NCI-H1694 (cell line): ENCODE data around the gene IP6K1.
"Not testable (repeated sequence)": the region's sequence is repeated elsewhere in the genome, so short reads cannot be mapped to it uniquely, and the experiment has no call there.

Source experiments
- DNase-seq: peaks from one replicate; lab custom pipeline; 2025; lab: John Stamatoyannopoulos, UW

The IP6K1 gene

DNA sequence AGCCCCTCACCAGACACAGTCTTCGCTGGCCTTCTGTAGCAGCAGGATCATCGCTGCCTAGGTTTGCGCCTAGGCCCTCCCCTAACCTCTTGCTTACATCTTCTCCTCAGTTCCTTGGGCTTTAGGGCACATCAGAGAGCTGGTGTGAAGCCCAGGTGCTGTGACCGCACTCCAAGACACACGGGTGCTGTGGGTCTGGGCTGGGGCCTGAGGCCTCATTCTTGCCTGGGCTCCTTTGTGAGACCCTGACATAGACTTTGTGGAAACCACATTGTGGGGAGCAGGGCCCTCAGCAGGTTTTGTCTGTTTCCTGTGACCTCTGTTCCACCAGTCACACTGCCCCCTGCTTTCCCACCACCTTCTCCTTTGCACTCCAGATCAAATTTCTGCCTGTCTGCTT, 74.9 kb downstream of the IP6K1 start:
- no peak for DNase-seq

DNA sequence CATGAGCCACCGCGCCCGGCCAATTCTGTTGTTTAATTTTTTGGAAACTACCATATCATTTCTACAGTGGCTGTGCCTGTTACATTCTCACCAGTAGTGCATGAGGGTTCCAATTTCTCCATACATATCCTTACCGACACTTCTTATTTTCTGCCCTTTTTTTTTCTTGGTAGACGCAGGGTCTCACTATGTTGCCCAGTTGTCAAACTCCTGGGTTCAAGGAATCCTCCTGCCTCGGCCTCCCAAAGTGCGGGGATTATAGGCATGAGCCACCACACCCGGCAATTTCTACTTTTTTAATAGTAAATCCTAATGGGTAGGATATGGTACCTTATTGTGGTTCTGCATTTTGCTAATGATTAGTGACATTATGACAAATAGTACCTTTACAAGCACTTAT, 76.5 kb downstream of the IP6K1 start:
- no peak for DNase-seq

DNA sequence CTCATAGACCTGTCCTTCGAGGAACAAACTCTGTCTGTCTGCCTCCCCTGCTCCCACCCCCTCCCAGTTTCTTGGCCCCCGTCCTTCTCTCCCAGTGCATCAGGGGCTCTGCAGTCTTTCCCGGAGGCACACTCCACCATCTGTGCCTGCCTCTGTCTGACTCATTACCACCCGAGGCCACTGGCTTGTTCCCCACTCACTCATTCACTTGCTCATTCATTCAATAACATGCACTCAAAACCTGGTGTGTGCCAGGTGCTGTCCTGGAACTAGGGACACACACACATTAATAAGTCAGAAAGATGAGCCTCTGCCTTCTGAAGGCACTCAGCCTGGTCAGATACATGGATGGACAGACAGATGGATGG, 79.2 kb downstream of the IP6K1 start:
- DNase-seq, result peak; percentile 3

DNA sequence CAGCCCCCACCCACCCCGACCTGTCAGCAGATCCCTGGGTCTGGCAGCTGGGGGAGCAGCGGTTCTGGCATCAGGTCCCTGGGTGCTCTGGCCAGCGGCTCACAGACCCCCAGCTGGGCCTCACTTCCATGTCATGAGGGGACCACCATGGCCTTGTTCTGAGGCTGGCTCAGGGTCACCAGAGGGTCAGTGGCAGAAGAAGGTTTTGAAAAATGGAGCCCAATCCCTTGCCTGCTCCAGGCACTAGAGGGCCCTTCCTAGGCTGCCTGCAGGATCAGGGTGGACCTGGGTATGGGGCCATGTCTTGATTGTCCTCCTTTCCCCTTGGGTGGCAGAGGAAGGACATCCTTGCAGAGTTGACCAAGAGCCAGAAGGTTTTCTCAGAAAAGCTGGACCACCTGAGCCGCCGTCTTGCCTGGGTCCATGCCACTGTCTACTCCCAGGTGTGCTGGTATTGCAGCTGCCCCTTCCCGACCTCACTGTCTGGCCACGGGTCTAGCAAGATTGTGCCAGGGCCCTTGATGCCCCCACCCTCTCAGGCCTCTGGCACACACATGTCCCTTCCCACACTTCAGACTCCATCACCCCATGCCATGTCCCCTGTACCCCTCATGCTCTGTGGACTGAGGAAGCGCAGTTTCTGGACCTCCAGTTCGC, 79.8 kb downstream of the IP6K1 start:
- DNase-seq, result no peak

DNA sequence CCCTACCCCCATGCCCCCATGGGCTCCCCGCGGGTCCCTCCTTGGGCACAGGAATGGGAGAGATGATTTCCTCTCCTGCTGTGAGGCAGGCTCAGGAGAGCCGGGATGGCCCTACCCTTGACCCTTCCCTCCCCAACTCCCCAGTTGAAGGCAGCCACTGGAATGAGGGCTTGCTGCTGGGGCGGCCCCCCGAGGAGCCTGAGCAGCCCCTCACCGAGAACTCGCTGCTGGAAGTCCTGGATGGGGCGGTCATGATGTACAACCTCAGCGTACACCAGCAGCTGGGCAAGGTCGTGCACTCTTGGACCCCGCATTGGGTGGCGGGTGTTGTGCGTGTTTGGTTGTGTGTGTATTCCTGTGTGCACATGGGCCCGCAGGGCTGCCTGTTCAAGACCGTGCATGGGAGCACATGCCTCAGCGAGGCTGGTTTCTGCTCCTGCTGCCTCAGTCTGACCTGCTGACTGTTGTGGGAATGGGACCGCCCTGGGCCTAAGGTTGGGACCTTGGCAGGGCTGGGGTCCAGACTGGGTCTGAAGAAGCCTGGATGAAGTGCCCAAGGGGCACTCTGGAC, 80.9 kb downstream of the IP6K1 start:
- no peak for DNase-seq

DNA sequence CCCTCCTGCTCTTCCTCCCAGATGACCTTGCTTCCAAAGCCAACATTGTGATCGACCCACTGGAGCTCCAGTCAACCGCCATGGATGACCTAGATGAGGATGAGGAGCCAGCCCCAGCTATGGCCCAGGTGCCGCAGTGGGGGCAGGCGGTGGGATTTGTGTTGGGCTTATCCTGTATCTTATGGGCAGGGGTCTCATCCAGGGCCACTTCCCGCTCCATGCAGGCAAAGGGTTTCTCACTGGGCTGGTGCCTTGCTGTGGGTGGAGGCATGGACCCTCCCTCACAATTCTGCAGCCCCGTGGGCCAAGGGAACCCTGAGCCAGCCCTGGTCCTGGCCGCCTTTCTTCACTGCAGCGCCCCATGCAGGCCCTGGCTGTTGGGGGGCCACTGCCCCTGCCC, 81.7 kb downstream of the IP6K1 start:
- no peak for DNase-seq

DNA sequence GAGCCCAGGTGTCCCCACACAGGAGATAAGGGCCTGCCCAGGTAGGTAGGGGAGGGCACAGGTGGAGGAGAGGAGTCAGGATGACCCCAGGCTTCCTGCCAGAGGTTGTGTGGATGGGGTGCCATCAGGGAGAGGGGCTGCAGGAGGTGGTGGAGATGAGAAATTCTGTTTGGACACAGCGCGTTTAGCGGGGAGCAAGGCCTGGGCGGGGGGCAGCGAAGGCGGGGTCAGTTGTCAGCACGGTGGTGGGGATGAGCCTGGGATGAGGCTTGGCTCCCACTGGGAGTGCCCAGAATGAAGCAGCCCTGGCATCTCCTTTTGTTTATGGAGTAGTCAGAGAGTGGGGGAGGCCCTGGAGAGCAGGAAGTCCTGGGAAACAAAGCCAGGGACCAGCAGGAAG, 82.4 kb downstream of the IP6K1 start:
- DNase-seq, result no peak

DNA sequence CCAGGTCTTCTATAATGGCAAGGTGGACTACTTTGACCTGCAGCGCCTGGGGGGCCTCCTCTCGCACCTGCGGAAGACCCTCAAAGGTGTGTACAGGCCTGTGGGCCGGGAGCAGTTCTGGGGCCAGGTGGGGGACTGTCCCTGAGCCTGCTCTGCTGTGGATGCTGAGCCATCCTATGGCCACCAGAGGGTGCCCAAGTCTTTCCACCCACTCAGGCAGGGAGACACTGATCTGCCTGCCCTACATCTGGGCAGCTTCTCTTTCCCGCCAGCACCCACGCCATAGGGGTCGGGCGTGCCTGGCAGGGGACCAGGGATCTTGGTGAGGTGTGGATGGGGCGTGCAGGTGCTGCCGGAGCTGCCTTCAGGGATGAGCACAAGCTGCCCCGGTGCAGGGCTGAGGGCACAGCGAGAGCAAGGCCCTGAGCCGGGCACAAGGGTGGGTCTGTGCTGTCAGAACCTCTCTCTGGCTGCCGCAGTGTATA, 82.9 kb downstream of the IP6K1 start:
- peak; percentile 35 for DNase-seq

DNA sequence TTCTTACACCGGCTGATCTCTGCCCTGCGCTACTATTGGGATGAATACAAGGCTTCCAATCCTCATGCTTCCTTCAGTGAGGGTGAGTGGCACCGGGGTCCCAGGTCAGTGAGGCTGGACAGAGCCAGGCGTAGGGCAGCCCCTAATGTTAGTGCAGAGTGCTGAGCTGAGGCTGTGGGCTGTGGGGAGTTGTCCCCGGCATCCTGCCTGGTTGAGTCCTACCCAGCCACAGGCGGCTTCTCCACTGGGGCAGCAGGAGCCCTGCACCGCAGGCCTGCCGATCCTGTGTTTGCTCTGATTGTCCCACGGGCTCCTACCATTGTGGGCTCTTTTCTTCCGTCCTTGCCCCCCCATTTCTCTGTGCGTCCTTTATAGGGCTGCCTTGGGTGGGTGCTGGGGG, 83.7 kb downstream of the IP6K1 start:
- no peak for DNase-seq

DNA sequence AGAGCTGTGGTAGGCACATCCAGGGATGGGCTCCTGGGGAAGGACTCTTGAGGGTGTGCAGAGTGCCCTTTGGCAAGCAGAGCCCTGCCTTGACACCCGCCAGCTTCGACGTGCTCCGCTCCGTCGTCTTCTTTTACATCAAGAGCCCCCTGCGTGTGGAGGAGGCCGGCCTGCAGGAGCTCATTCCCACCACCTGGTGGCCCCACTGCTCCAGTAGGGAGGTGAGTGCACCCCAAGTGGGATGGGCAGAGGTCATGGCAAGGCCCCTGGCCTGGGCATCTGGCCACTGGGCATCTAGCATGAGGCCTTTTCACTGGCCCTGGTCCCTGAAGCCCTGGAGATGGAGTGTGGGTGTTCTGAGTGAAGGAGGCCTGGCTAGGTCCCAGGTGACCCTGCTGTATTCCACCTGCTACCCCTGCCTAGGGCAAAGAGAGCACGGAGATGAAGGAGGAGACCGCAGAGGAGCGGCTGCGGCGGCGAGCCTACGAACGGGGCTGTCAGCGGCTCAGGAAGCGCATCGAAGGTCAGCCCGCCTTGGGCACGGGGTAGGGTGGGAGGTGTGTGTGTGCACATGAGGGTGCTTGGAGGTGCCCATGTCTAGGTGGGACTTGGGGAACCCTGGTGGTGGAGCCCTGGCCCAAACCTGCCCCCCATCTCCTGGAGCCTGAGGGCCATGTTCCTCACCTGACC, 84.8 kb downstream of the IP6K1 start:
- DNase-seq, result no peak

DNA sequence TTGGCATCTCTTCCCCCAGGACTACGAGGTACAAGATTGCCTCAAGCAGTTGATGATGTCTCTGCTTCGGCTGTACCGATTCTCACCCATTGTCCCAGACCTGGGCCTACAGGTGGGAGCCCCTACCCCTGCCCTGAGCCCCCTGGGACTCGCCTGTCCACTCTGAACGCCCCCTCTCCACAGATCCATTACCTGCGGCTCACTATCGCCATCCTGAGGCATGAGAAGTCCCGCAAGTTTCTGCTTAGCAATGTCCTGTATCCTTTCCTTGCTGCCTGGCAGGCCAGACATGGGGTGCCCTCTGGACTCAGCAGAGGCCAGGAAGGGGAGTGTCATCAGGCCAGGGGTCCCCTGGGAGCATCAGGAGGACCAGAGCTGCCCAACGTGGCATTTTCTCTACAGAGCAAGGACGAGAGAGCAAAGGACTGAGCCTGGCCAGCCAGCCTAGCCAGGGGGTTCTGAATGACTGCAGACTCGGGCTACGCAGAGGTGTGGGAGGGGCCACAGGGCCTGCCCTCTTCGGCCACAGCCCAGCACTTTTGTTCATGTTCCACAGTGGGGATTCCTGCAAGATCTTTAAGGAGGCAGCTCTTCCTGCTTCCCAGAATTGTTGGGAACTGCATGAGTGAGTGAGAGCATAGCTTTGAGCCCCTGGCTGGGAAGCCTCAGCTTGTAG, 85.8 kb downstream of the IP6K1 start:
- no peak for DNase-seq

DNA sequence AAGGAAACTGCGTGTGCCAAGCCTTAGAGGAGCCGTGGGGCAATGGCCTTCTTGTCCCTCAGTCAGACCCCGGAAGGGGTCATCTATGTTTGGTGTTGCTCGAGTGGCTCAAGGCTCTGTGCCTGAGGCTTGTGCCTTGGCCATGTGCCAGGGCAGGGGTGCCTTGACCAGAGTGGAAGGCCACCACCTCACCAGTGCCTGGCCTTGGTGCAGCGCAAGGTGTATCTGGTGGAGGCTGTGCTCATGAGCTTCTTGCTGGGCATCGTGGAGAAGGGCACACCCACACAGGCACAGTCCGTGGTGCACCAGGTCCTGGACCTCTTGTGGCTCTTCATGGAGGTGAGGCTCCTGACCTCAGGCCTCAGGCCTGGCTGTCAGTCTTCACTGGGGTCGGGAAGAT, 86.3 kb downstream of the IP6K1 start:
- DNase-seq, result no peak

DNA sequence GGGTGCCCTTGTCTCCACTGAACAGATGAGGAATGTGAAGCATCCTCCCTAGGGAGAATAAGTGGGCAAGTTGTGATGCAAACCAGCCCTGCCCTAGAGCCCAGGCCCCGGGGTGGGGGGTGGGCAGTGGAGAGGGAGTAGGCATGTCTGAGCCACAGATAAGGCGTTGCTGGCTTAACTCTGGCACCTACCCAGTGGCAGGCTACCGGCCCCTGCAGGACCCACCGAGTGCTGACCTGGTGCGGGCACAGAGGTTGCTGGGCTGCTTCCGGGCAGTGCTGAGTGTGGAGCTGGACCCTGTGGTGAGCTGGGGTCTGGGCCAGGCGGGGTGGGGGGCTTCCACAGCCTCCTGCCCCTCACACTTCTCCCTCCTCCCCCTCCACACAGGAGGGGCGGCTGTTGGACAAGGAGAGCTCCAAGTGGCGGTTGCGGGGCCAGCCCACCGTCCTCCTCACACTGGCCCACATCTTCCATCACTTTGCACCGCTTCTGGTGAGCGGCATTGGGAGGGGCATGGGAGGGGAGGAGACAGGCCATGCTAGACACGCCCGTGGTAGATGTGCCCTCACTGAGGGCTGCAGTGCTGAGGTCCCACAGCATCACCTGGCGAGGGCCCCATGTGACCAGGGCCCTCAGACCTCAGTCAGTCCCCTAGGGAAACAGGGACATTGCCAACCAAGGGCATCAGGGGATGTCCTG, 86.9 kb downstream of the IP6K1 start:
- DNase-seq, result no peak

DNA sequence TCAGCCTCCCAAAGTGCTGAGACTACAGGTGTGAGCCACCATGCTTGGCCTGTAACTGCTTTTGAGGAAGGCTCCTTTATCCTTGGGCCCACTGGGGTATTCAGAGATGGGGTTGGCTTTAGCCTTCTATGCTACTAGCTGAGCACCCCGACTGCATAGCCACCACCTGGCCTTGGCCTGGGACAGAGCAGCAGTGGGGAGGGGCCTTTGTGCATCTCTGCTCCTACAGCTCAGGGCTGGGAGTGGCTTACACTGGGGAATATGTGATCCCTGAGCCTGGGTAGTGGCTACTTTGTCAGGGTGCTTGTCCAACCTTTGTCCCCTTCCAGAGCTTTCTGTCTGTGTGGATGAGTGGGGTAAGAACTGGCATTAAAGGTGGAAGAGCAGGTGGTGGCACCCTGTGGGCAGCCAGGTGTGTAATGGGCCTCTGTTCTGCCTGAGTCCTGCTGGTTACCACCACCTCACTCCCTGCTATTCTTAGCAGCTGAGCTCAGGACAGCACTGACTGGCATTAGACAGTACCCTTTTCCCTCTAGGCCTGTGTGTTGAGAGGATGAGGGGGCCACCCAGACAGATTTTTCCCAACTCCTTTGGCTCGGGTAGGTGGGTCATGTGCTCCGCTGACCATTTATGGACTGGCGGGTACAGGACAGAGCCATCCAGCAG, 90.9 kb downstream of the IP6K1 start:
- DNase-seq, result not testable (repeated sequence)

DNA sequence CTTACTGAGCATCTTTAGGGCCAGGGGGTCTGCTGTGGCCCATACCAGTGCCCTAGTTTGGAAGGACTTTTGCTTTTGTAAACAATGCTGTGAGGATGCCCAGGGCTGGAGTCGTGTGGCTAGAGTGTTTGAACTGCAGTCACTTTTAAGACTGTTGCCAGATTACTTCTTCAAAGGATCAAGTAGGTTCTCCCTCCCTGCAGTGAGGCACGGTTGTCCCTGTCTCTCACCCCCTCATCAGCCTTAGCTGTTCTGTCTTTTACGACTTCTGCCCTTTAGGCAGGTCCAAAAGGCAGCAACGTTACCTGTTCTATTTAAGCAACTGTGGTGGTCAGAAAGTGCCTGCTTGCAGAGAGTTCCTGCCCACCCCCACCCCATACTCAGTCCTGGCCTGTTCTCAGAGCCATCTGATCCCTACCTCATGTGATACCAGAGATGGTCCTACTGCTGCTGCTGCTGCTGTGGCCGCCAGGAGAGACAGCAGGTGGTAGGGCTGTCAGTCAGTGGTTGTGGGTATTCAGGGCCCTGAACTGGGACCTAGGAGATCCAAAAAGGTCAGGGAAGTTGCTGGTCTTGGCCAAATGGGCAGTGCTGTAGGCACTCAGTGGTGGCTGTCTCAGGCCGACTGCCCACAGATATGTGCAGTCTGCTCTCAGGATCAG, 91.8 kb downstream of the IP6K1 start:
- not testable (repeated sequence) for DNase-seq

DNA sequence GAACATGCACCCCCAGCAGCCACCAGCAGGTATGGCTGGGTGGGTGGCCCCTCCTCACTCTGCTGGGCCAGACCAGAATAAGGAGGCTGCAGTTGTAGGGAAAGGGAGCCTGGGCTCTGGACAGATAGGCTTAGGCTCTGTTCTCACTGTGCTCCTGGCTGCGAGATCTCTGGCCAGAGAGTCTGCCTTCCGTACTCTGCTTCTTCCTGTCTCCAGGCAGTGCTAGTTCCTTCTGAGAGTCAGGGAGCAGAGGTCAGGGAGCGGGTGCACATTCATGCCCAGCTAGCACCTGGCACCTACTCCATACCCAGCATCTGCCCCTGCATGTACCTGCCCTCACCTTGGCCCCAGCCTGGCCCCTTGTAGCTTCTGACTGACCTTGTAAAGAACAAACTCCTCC, 94.9 kb downstream of the IP6K1 start:
- not testable (repeated sequence) for DNase-seq

DNA sequence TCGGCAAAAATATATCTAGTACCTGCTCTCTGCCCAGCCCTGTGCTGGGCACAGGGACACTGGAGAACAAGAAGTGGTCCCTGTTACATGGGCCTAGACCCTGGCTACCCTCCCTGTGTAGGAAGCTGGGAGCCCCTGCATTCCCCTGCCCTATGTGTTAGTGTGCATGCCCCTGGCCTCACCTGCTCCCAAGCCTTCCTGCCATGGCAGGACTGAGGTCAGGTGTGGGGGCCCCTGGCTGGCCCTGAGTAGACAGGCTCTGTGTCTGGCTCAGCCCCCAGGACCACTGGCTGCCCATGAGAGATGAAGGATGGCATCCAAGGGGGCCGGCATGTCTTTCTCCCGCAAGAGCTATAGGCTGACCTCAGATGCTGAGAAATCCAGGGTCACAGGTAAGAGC, 95.5 kb downstream of the IP6K1 start:
- DNase-seq, result not testable (repeated sequence)

DNA sequence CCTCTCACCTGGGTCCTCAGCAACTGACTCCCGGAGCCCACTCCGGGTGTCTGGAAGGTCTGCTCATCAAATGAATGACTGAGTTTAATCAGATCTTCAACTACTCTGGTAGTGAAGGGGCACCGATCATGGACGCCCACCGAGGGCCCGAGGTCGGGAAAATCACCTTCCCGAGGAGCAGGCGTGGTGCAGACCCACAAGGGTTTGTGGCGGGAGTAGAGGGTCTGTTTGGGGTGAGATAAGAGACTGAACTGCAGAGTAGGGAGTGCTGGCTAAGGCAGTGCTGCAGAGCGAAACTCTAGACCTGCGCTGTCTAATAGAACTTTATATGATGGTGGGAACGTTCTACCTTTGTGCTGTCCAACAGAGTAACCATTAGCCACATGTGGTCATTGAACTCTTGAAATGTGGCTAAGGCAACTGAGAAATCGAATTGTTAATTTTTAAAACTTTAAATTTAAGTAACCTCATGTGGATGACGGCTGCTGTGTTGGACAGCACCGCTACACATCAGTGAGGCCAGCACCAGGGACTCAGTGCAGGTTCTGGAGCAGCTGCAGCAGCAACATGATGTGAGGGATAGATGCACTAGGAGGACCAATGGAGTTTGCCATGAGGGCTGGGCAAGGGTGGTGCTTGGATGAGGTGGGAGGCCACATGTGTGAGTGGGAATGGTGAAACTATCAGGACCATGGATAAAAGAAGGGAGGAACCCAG, 96.3 kb downstream of the IP6K1 start:
- not testable (repeated sequence) for DNase-seq

DNA sequence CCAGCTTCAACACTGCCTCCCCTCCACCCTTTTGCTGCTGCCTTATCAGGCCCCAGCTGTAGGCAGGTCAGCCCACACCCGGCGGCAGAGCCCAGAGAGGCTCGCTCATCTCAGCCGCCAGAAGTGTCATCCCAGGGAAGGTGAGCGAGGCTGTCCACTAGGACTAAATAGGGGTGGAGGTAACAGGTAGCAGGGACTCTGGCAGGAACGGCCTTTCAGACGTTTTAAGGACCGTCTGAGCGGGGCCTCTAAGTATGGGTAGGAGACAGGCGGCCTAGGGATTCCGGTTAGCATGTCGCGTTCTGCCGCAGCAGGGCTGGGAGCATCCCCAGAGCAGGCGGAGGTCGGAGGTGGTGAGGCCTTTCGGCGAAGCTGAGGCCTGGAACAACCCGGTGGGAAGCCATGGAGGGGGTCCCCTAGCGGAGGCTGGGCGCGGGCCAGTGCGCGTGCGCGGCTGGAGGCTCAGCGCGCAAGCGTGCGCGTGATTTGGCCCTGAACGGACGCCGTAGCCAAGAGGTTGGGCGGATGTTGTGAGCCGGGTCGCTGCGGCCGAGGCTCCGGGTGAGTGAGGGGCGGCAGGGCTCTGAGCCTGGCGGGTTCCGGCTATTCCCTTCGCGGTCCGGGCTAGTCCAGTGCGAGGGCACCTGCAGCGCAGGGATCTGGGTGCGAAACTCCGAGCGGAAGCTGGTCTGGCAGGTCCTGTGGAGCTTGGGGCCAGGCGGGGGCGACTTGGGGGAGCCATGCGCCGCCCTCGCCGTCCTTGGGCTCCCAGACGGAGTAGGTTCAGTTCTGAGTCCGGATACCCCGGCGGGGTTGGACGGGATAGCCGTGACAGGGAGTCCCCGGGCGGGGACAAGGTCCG, 97.1 kb downstream of the IP6K1 start, which contains the start of the genes MST1 and RNF123:
TSS of gene MST1 (minus strand) at position 429 of the 862 bp plus-strand sequence. CDS start 783 bp downstream, outside the sequence.
TSS of gene RNF123 (plus strand) at position 512 of the 862 bp plus-strand sequence. CDS start 1,609 bp downstream, outside the sequence.
- no peak for DNase-seq
